Nephron (organoid): ENCODE measurements around the gene RERE.

Experiments used
- H3K27ac Mint-ChIP-seq, 3 experiments: 2 replicates each; pipeline ENCODE4 v1.8.0; 2020; ENCODE audit warnings: mixed read lengths in 3 of 3, mild to moderate bottlenecking in 2 of 3, moderate library complexity in 1 of 3
- H3K27me3 Mint-ChIP-seq: 2 replicates; pipeline ENCODE4 v1.8.0; 2021; ENCODE audit warnings: low read depth, mild to moderate bottlenecking, moderate library complexity, mixed read lengths
- H3K36me3 Mint-ChIP-seq: 2 replicates; pipeline ENCODE4 v1.8.0; 2020; ENCODE audit warnings: low read depth, mixed read lengths
- H3K4me1 Mint-ChIP-seq: 2 replicates; pipeline ENCODE4 v1.8.0; 2020; ENCODE audit warnings: mixed read lengths
- H3K4me3 Mint-ChIP-seq, 3 experiments: 2 replicates each; pipeline ENCODE4 v1.8.0; 2020; ENCODE audit warnings: mild to moderate bottlenecking in 3 of 3, mixed read lengths in 3 of 3, moderate library complexity in 2 of 3
- H3K9me3 Mint-ChIP-seq: 2 replicates; pipeline ENCODE4 v1.8.0; 2020; ENCODE audit warnings: mixed read lengths
- TF ChIP-seq, protein P1 (sequence below), 3 experiments: fragments of 200-600 bp; sonication (generic); IDR thresholded peaks; one replicate each; pipeline ENCODE4 v1.5.0; 2021; ENCODE audit warnings: antibody characterized with exemption in 3 of 3; ENCODE audit not compliant: unreplicated experiment in 3 of 3

RERE gene

DNA sequence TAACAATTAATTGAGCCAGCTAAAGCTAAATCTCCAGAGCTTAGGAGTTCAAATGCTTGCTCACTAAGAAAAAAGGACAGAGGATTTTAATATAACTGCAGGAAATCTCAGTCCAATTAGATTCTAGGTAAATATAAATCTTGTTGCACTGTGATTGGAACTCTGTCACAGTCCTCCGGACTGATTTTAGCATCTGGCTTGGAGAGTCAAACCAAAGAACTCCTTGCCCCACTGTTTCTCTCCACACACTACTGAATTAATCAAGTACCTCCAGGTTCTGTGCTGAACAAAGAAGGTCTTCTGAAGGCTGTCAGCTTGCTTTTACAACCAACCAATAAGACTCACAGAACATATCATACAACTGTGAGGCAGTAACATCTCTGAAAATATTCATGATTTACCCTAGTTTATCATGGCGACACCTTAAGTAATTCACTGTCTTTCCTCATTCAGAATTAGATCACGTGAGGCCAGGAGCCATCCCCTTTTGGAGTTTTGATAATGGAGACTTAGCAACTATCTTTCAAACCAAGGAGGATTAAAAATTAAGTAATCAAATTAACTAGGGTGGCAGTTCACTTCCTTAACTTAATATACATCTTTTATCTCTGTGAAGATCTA lies 176.0 kb downstream of the RERE start:
- TF ChIP-seq, protein P1, sequence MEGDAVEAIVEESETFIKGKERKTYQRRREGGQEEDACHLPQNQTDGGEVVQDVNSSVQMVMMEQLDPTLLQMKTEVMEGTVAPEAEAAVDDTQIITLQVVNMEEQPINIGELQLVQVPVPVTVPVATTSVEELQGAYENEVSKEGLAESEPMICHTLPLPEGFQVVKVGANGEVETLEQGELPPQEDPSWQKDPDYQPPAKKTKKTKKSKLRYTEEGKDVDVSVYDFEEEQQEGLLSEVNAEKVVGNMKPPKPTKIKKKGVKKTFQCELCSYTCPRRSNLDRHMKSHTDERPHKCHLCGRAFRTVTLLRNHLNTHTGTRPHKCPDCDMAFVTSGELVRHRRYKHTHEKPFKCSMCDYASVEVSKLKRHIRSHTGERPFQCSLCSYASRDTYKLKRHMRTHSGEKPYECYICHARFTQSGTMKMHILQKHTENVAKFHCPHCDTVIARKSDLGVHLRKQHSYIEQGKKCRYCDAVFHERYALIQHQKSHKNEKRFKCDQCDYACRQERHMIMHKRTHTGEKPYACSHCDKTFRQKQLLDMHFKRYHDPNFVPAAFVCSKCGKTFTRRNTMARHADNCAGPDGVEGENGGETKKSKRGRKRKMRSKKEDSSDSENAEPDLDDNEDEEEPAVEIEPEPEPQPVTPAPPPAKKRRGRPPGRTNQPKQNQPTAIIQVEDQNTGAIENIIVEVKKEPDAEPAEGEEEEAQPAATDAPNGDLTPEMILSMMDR (IDR thresholded peaks at IDR 0.05; ENCODE audit: unreplicated experiment in 3 of 3) = no peak
- Mint-ChIP-seq H3K4me1 (peaks cover 34% of the 10 kb centered on the region), H3K36me3 (peaks cover 14% of the 10 kb centered on the region), H3K27ac (no peak overlapping the region), H3K27me3 (no peaks in the 10 kb centered on the region), H3K9me3 (no peaks in the 10 kb centered on the region), H3K4me3 (no peak overlapping the region)

DNA sequence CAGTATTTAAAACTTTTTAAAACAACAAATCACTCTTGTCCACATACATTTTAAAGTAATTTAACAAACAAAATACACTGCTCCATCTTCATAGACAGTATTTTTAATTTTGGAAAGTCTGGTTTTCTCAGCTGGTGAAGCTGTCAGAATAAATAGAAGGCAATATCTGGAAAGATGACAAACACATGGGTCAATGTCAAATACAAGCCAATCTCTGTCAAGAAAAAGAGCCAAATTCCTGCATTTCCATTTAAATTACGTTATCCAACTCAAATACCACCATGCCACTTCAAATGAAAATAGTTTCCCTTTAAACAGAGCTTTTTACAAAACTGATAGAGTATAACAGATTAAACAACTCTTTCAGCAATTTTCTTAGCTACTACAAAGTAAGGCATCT lies 176.5 kb downstream of the RERE start:
- peaks cover 34% of the 10 kb centered on the region for H3K4me1 Mint-ChIP-seq
- H3K4me3 Mint-ChIP-seq = no peak overlapping the region
- peaks cover 13% of the 10 kb centered on the region for H3K36me3 Mint-ChIP-seq
- peak overlapping the region in 1 of 3 experiments; percentile 15 for H3K27ac Mint-ChIP-seq
- no peaks in the 10 kb centered on the region for H3K27me3 Mint-ChIP-seq
- TF ChIP-seq, protein P1 (IDR thresholded peaks at IDR 0.05; ENCODE audit: unreplicated experiment in 3 of 3) = no peak
- no peaks in the 10 kb centered on the region for H3K9me3 Mint-ChIP-seq

DNA sequence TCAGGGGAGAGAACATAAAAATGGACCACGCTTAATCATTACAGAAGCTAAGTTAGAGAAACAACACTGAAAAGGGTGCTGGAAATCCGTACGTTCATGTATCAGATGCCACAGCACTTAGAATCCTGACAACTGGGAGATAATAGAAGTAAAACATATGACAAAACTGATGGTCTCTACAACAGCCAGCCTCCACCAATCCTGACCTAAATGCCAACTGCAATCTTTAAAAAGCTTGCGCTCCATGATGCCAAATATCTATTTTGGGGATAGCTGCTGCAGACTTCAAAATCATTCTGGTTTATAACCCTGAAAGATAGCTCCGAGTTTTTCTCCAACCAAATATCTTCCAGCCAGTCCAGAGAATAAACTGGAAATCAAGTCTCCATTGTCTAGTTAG lies 178.3 kb downstream of the RERE start:
- peak overlapping the region in 1 of 3 experiments; percentile 29 for H3K27ac Mint-ChIP-seq
- no peaks in the 10 kb centered on the region for H3K27me3 Mint-ChIP-seq
- peaks cover 16% of the 10 kb centered on the region for H3K36me3 Mint-ChIP-seq
- H3K4me3 Mint-ChIP-seq = no peak overlapping the region
- H3K9me3 Mint-ChIP-seq = no peaks in the 10 kb centered on the region
- H3K4me1 Mint-ChIP-seq = peaks cover 46% of the 10 kb centered on the region
- TF ChIP-seq, protein P1 (IDR thresholded peaks at IDR 0.05; ENCODE audit: unreplicated experiment in 3 of 3) = no peak

DNA sequence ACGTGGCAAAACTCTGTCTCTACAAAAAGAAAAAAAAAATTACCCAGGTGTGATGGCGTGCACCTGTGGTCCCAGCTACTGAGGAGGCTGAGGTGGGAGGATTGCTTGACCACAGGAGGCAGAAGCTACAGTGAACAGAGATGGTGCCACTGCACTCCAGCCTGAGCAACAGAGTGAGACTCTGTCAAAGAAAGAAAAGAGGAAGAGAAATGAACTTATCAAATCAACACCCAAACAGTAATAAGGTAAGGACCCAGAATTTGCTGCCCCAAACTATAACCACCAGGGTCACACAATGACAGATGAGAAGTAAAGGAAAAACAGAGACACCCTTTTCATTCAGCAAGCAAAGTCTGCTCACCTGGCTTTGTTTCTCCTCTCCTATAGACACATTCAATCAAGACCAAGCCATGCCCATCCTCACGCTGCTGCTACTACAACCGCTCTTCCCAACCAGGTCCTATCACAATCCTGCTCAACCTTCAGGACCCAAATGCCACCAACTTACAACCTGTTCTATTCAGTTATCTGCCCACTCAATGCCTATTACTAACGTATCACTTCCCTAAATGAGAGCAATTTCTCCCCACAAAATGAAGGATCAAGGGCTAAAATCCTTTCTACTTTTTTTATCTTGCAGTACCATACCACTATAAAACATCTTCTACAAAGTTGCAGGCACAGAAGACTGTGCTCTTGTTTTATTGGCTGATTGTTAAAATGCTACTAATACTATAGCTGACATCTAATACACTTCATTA lies 183.5 kb downstream of the RERE start:
- TF ChIP-seq, protein P1 (IDR thresholded peaks at IDR 0.05; ENCODE audit: unreplicated experiment in 3 of 3) = no peak
- Mint-ChIP-seq H3K27me3 (no peaks in the 10 kb centered on the region), H3K4me1 (peaks cover 50% of the 10 kb centered on the region), H3K9me3 (no peaks in the 10 kb centered on the region), H3K27ac (no peak overlapping the region), H3K4me3 (no peak overlapping the region), H3K36me3 (peaks cover 10% of the 10 kb centered on the region)

DNA sequence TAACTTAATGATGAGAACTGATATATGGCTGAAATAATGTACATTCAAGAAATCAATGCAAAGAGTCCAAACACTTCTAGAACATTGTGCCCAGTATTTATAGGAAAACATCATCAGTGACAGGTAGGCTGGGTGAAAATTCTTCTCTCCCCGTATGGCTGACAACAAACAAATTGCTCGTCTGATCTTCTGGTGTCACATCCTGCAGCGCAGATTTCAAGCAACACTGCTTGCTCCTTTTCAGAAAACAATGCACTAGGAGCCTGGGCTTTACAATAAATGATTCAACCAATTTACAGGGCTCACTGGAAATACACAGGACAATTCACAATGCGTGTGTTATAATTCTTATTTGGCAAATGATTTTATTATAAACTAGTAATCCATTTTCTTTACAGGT lies 185.3 kb downstream of the RERE start:
- H3K4me1 Mint-ChIP-seq = peaks cover 59% of the 10 kb centered on the region
- H3K9me3 Mint-ChIP-seq = no peaks in the 10 kb centered on the region
- TF ChIP-seq, protein P1 (IDR thresholded peaks at IDR 0.05; ENCODE audit: unreplicated experiment in 3 of 3) = no peak
- no peak overlapping the region for H3K4me3 Mint-ChIP-seq
- H3K27ac Mint-ChIP-seq = peak overlapping the region in 1 of 3 experiments; percentile 2
- H3K36me3 Mint-ChIP-seq = peaks cover 10% of the 10 kb centered on the region
- no peaks in the 10 kb centered on the region for H3K27me3 Mint-ChIP-seq
